Coronary artery (tissue), 2 donors: ENCODE data around the gene VPS8.
A peak's percentile ranks its signal among the peaks of the same experiment; 100 is the strongest.

ENCODE experiments used
- DNase-seq: peaks from one replicate; pipeline ENCODE4 v3.0.0-alpha.2; 2017; ENCODE audit warnings: low spot score
- H3K27ac ChIP-seq, 2 donors: fragments of 200-600 bp; sonication (generic); one replicate each; pipeline ENCODE4 v1.5.1; 2016 to 2019
- H3K4me3 ChIP-seq: fragments of 200-600 bp; sonication (generic); 2 replicates; pipeline ENCODE4 v1.5.1; 2016; ENCODE audit warnings: mild to moderate bottlenecking, moderate library complexity
- TF ChIP-seq, protein P1 (sequence below): fragments of 200-600 bp; sonication (generic); IDR thresholded peaks from one replicate; pipeline ENCODE4 v1.5.1; 2019; ENCODE audit warnings: antibody characterized with exemption

Gene VPS8

DNA sequence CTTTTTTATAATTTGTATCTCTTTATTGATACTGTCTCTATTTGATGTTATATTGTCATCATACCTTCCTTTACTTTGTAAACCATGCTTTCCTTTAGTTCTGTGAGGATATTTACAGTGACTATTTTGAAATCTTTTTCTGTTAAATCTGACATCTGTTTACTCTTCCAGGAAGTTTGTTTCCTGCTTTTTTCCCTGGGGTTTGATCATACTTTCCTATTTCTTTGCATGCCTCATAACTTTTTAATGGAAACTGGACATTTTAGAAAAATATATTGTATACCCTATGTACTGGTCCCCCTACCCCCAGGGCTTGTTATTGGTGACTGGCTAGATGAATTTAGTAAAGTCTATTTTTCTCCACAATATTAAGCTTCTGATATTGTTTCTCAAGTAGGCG, 225.8 kb downstream of the VPS8 start:
- TF ChIP-seq, protein P1, sequence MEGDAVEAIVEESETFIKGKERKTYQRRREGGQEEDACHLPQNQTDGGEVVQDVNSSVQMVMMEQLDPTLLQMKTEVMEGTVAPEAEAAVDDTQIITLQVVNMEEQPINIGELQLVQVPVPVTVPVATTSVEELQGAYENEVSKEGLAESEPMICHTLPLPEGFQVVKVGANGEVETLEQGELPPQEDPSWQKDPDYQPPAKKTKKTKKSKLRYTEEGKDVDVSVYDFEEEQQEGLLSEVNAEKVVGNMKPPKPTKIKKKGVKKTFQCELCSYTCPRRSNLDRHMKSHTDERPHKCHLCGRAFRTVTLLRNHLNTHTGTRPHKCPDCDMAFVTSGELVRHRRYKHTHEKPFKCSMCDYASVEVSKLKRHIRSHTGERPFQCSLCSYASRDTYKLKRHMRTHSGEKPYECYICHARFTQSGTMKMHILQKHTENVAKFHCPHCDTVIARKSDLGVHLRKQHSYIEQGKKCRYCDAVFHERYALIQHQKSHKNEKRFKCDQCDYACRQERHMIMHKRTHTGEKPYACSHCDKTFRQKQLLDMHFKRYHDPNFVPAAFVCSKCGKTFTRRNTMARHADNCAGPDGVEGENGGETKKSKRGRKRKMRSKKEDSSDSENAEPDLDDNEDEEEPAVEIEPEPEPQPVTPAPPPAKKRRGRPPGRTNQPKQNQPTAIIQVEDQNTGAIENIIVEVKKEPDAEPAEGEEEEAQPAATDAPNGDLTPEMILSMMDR, result no peak
- no peak overlapping the region for H3K27ac ChIP-seq

DNA sequence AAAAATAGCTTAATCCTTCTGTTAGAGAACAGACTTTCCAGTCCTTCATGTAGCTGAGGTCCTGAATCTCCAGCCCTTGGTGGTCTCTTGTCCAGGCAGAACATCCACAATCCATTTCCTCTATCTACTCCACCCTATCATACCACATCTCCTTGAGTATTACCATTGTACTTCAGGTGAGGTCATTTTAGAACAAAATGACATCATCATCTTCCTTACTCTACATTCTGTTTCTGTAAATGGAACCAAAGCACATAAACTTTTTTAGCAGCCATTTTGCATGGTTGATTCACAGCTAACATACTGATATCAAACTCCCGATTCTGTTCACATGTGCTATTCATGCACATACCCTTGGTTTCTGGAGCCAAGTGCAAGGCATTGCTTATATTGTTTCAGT, 228.5 kb downstream of the VPS8 start:
- H3K4me3 ChIP-seq, result no peak overlapping the region
- DNase-seq, result no peak
- TF ChIP-seq, protein P1, result no peak
- no peak overlapping the region for H3K27ac ChIP-seq

More for the DNA sequence above, 225.8 kb downstream of the VPS8 start:
- H3K4me3 ChIP-seq, result no peak overlapping the region
- DNase-seq, result no peak

DNA sequence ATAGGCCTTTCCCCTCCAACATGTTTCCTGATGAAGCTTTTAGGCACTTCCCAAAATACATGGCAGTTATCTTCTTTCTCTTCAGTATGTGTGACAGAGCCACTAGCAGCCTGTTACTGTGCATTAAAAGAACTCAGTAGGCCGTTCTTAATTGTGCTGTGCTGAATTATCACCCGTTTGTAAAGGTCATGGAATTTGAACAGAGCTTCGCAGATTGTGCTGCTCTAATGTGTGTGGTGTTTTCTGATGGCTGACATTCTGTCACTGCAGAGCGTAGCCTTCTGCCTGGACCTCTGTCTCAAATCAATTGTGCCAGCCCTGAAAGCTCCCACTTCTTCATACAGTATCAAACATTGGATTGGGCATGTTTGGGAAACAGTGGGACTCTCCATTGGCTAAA, 229.6 kb downstream of the VPS8 start:
- TF ChIP-seq, protein P1, result no peak

DNA sequence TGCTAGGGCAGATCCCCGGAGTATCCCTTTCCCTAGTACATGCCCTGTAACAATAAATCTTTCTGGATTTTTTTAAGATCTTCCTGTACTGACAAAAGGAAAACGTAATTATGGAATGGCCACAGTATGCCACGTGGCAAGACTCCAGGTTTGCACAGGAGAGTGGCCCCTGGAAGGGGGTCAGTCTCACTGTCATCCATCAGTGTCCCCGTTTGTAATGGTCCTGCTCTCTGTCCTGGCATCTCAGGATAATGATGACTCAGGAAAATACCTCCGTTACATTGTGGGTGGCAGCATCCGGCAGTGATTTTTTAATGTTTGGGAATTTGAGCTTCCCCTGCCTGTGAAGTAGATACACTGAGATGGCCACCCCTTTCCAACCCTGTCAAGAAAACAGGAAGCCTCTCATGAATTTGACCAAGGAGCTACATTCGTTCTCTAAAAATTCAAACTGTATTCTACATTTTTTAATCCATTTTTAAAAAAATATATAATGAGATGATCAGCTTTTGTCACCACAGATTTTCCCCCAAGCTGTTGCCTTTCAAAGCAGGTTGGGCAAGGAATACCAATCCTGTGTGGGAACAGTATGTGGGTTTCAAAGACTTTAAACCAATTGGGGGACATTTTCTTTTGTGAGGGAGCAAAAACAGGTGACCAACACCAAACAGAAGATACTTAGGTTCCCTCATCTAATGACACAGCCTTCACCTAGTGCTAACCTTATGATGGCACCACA, 230.5 kb downstream of the VPS8 start:
- Histone ChIP-seq H3K27ac (no peak overlapping the region), H3K4me3 (no peak overlapping the region)
- no peak for DNase-seq
- TF ChIP-seq, protein P1, result no peak

More for the DNA sequence above, 229.6 kb downstream of the VPS8 start:
- DNase-seq, result no peak
- Histone ChIP-seq H3K4me3 (no peak overlapping the region), H3K27ac (no peak overlapping the region)

DNA sequence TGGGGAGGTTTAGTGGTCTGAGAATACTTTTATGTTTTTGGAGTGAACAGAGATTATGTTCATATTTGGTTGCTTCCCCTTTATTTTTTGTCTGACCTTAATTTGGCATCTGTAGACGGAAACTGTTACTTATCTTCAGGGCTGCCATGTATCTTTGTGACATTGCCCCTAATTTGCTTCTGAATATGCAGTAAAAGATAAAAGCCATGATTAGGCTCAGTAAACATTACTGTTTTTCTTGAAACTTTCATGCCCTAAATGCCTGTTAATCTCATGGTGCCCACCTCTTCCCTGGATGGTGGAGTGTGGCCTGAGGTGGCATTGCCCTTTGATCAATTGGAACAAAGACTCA, 234.2 kb downstream of the VPS8 start:
- DNase-seq, result no peak
- no peak overlapping the region for H3K4me3 ChIP-seq
- H3K27ac ChIP-seq, result peak overlapping the region in 1 of 2 donors; percentile 61
- TF ChIP-seq, protein P1, result no peak

DNA sequence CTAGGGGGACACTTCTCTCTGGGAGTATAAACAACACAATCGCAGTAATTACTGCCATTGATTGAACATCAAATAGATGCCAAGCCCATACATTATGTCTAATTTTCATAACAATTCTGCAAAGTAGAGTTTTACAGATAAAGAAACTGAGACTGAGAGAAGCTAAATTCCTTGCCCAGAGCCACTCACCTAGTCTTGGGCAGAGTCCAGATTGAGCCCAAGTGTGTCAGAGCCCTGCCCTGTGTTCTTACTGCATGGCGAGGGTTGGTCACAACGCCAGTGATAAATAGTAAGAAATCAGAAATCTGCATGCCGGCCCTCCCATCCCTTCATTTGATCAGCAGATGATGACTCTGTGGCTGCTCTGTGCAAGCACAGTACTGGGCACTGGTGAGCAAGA, 234.6 kb downstream of the VPS8 start:
- no peak for DNase-seq
- H3K4me3 ChIP-seq, result no peak overlapping the region
- peak overlapping the region in 1 of 2 donors; percentile 61 for H3K27ac ChIP-seq
- TF ChIP-seq, protein P1, result no peak

DNA sequence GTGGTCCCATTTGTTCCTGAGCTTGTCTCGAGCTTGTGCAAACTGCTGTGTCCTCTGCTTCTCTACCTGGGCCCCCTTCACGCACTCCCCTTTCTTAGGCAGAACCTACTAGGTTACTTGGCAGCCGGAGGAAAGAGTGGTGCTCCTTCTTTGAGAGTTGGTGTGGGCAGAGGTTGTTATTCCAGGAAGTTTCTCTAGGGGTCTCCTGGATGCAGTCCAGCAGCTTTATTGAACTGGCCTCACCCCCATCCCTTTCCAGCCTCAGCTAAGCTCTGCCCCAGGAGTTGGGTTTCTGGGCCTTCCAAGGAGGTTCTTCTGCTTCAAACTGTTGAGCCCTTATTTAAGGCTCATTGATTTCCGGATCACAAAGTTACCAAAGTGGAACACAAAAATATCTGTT, 237.7 kb downstream of the VPS8 start:
- DNase-seq, result no peak
- no peak overlapping the region for H3K27ac ChIP-seq
- H3K4me3 ChIP-seq, result no peak overlapping the region
- TF ChIP-seq, protein P1, result no peak
